GM12873 (cell line): ENCODE data around the gene MTUS2.

ENCODE experiments used
- TF ChIP-seq, protein P1 (sequence below): IDR thresholded peaks from 2 replicates; pipeline ENCODE4 v1.5.1; 2012; ENCODE audit warnings: low read depth, mild to moderate bottlenecking, moderate library complexity, low read length, control low read depth; ENCODE audit not compliant: insufficient read depth; ENCODE audit errors: missing control alignments

The MTUS2 gene

DNA sequence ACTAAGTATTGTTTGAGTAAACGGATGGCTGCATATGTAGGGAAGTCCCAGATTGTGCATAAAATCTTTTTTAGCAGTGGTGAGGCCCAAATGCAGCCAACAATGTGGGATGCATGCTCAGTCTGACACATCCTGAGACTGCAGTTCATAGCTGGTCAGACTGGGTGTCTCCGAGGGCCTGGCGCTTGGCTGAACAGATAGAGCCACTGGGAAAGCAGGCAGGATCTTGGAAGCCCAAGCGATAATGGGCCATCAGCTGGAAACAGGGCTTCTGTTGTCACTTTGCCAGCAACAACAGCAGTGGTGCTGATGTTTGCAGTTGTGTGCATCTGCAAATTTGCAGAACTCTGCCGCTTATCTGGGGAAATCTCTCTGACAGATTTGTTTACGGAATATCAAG lies 36.1 kb downstream of the MTUS2 start:
- TF ChIP-seq, protein P1, sequence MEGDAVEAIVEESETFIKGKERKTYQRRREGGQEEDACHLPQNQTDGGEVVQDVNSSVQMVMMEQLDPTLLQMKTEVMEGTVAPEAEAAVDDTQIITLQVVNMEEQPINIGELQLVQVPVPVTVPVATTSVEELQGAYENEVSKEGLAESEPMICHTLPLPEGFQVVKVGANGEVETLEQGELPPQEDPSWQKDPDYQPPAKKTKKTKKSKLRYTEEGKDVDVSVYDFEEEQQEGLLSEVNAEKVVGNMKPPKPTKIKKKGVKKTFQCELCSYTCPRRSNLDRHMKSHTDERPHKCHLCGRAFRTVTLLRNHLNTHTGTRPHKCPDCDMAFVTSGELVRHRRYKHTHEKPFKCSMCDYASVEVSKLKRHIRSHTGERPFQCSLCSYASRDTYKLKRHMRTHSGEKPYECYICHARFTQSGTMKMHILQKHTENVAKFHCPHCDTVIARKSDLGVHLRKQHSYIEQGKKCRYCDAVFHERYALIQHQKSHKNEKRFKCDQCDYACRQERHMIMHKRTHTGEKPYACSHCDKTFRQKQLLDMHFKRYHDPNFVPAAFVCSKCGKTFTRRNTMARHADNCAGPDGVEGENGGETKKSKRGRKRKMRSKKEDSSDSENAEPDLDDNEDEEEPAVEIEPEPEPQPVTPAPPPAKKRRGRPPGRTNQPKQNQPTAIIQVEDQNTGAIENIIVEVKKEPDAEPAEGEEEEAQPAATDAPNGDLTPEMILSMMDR = no peak

DNA sequence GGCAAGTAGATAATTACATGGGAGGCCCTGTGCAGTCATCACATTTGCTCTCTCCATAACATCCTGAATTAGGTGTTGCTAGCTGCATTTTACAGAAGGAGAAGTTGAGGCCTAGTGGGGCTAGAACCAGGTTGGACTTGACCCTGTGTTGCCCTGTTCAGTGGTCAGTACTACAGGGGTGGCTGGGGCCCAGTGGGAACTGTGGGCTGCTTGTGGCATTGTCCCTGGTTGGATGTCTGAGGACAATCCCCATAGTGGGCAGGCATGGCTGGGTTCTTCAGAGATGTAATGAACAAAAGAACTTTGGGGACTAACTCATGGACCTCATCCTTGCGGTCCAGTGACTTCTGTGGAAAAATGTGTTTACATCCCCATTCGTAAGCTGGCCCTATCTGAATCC lies 38.9 kb downstream of the MTUS2 start:
- TF ChIP-seq, protein P1 = no peak

DNA sequence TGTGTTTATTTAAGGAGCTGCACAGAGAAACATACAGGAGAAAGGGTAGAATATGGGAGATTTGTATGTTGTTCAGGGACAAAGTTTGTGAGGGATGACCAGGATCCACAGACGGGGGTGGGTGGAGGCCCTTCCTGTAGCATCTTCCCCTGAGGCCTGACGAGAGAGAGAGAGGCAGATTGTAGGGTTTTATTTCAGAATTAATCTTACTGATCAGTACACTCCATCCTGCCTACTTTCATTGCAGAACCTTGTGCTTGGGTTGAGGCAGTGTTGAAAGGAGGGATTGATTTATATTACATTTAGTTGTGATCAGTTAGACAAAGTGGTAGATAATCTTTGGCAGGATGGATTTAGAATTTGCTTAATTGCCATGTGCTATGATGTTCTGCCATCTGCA lies 39.6 kb downstream of the MTUS2 start:
- TF ChIP-seq, protein P1 = no peak

DNA sequence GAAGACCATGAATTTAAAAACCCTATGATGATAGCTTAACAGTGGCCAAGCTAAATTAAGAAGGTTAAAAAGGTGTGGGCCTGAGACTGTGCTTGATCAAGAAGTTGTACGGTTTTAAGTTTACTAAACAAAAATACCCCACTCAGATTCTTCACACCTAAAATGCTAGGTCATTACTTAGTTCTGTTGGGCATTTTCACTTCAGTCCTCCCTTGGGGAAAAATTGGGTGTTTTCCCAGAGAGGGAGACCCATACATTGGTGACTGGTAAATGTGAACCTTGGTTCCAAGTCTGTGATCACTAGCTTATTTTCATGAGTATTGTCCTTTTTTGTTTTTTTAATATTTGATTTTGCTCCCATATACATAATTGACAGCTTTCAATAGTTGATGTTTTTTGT lies 44.4 kb downstream of the MTUS2 start:
- TF ChIP-seq, protein P1 = no peak

DNA sequence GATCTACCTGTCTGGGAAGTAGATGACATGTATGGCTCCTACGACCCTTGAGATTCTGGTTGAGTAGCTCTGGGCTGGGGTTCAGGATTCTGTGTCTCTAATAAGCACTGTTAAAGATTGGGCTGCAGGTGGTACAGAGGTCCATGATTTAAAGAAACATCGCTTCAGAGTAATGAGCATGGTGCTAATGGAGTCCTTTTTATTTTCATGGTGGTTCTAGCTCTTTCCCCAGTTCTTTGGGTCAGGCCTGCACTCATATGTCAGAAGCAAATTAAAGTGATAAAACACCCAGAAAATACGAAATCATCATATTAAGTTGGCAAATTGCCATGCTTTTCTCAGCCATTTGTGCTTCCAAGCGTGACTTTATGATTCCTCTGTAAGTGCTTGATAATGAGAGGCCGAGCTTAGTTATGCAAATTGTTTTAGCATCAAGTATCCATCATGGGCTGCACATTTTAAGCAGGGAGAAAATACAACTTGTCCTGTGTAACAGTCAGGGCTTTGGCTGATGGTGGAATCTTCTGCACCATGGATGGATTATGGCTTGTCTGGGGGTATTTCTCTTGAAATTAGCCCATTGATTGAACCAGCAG lies 45.1 kb downstream of the MTUS2 start:
- TF ChIP-seq, protein P1 = no peak

DNA sequence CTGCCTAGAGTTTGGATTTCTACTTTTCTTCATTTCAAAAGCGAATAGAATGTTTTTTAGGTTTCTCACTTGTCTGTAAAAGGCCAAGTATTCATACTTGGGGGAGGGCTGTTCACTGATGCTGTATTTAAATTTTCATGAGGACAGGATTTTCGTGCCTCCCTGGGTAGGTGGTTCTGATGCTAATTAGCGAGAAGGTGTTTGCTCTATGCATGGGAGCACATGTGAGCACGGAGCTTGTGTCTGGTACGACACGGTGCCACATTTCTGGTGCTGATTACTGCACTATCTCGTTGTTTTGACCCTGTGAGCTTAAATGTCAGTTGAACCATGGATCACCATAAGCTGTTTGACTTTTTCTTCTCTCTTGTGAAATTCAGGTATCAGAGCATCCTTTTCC lies 45.8 kb downstream of the MTUS2 start:
- TF ChIP-seq, protein P1 = no peak

DNA sequence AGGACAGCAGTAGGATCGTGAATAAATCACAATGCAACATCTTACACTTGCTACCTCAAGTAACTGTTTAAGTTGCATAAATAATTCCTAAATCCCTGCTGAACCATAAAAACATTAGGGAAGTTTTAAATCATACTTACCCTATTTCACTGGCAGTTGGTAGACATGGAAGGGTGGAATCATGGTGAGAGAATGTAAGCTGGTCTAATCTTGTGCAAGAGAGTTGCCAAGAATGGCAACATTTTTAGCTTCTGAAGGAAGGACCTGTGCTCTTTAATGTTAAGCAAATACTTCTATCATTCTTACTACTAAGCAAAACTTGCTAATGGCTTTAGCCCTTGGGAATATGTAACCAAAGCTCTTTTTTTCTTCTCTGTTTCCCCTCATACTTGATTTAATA lies 46.8 kb downstream of the MTUS2 start:
- TF ChIP-seq, protein P1 = no peak
